HG03108 (cell line): ENCODE data around the gene MTHFD1L.
"Not testable (repeated sequence)": the region's sequence is repeated elsewhere in the genome, so short reads cannot be mapped to it uniquely, and the experiment has no call there.

Experiments used
- ATAC-seq: cut with Tn5 transposase; IDR thresholded peaks from one replicate; pipeline ENCODE4 v1.9.1; 2021; ENCODE audit warnings: moderate library complexity; ENCODE audit not compliant: unreplicated experiment

Gene MTHFD1L

DNA sequence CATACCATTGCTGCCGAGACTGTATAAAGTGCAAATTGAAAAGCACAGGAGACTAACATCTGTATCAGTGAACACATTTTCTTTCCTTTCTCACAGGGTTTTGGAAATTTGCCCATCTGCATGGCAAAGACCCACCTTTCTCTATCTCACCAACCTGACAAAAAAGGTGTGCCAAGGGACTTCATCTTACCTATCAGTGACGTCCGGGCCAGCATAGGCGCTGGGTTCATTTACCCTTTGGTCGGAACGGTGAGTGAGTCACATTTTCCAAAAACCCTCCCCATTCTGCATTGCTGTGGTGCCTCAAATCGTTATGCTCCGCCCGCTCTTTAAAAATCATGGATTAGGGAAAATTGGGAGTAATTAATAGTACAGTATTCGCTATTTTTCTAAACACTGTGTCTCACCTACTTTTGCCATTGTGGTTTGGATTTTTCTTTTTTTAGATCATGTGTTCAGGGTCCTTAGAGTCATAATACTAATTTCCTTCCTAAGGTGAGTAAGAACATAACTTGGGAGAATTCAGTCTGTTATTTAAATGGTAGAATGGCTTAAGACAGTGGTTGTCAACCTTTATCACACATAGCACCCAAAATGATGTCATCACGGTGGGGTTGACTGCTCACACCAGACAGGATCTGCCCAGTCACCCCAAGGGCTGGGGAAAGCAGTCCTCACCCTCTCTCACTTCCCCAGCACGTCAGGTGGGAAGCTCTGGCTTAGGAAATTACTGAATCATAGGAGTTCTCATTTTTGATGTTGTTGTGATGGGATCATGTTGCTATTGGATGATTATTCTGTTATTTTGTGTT lies 171.6 kb downstream of the MTHFD1L start:
- no peak for ATAC-seq

GRCh38 chr6:151038616-151039015 lies 173.1 kb downstream of the MTHFD1L start:
- ATAC-seq: no peak

- not testable (repeated sequence) for ATAC-seq
These were observed 175.5 kb downstream of the MTHFD1L start for GRCh38 chr6:151040888-151041521.

DNA sequence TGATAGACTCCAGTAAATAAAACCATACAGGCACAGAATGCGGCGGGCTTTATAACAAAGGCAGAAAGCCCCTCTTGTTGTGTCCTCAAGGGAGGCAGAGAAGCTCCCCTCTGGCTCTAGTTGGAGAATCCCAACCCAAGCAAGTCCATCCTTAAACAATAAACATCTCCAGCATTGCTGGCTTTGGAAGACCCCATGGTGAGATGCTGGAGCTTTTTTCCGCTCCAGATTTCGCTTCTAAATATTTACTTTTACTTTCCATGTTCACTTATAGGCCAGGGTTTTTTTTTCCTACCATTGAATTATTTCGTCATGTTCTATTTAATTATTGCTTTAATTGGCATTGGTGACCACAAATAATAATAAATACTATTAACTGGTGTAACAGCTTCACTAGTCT lies 176.2 kb downstream of the MTHFD1L start:
- ATAC-seq: no peak

- ATAC-seq: not testable (repeated sequence)
These were observed 177.4 kb downstream of the MTHFD1L start for GRCh38 chr6:151042911-151043330.

DNA sequence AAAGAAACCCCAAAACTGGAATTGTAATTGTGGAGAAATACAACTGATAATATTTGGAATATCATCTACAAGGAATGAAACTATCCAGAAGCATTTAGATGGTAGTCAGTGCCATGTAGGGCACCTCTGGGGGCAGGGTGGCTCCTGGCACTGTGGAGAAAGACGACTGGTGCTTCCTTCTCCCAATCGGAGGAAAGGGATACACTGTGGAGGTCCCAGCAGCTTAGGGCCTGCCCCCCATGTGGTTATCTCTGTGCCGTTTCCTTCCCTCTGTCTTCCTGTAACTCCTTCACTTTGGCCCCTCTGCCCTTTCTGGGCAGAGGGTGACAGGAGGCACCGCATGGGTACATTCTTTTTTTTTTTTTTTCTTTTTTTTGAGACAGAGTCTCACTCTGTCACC lies 178.4 kb downstream of the MTHFD1L start:
- no peak for ATAC-seq

GRCh38 chr6:151044465-151045441 lies 179.3 kb downstream of the MTHFD1L start:
- no peak for ATAC-seq

DNA sequence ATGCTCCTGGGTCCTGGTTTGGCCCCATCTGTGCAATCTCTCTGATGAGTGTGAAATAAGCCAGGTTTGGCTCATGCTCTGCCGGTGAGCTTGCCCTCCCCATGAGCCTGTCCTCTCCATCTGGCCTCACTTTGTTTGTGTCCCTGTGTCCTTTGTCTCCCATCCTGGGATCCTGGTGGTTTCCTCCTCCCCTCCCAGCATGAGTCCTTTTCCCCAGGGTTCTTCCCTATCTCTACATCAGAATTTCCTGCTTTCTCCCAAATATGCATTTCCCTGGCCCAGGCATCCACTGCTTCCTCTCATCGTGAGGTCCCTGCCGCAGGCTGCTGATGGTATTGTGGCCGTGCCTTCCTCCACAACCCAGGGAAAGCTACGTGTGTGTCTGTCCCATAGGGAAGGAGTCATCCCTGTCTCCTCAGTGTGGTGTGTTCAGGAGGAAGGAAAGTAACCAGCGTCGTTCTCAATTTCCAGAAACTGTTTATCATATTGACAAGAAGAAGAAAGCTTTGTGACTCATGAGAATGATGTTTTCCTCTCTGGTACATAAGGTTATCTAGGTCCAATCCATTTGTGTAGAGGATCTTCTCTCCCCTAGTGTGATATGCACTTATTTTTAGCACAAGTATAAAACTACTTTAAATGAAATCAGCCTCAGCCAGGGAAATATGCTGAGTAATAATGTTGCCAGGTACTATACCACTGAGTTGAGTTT lies 180.2 kb downstream of the MTHFD1L start:
- not testable (repeated sequence) for ATAC-seq

DNA sequence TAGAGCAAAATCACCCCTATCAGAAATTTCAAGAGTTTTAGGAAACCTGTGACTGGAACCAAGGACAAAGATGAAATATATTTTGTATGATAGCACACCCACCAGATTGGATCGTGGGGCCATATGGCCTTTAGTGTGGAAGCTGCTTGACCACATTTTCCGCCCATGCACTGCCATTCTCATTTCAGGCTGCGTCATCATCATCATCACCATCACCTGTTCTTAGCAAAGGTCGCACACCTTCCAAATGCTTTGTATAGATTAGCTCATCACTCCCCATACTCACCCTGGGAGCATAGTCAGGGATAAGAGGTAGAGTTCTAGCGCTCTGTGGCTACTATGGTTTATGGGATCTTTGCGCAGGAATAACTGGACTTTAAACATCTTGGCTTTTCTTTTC lies 185.7 kb downstream of the MTHFD1L start:
- no peak for ATAC-seq

DNA sequence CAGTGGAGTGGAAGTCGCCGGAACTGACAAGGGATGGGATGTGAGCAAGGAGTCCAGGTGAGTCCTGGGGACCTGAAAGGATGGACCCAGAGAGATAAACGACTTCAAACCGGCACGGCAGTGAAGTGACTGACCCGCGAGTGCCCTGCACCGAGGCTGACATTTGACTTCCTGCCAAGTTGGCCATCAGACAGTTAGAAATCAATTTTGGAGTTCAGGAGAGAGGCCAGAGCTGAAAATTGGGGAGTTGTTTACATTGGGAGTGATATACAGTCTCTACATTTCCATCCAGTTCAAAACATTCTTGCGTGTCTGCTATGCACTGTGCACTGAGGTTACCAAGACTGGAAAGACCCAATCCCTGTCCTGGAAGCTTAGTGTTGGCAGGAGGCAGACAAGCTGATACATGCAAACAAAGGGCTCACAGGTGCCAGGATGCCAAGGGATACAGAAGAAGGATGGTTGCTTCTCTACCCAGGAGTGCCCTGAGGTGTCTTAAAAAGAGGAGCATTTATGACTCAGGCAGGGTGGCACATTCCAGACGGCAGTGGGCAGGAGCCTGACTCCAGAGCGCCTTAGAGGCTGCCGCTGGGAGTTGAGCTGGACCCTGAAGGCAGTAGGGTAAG lies 186.6 kb downstream of the MTHFD1L start:
- no peak for ATAC-seq

DNA sequence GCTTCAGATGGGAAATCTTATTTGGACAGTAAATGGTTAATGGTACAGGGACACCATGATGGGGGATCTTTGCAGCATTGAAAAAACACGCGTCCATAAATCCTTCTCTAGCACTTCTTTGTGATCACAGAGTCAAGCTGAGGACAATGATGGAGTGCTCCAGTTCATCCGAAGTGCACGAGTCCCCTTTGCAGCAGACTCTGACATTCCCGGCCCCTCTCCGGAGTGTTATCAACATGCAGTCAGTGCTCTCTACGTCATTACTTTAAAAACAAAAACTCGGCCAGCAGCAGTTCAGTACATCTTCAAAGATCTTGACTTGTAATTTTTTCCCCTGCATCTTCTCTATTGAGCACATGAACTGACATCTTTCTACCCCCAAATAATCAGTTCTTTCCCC lies 188.8 kb downstream of the MTHFD1L start:
- ATAC-seq: no peak

- no peak for ATAC-seq
These were observed 190.9 kb downstream of the MTHFD1L start for GRCh38 chr6:151056230-151056907.

DNA sequence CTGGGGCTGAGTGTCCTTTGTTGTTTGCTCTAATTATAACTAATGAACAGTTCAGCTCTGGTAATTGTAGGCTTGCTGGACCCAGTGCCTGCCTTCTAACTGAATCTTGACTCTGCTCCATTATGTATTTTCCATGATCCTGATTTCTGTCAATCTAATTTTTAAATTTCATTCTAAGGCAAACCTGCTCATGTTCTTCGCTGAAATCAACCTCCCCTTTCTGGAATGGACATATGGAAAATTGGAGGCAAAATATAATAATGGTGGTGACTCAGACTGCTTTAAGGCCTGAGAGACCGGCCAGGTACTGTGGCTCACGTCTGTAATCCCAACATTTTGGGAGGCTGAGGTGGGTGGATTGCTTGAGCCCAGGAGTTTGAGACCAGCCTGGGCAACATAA lies 191.6 kb downstream of the MTHFD1L start:
- no peak for ATAC-seq

GRCh38 chr6:151058021-151058733 lies 192.7 kb downstream of the MTHFD1L start:
- ATAC-seq: no peak

DNA sequence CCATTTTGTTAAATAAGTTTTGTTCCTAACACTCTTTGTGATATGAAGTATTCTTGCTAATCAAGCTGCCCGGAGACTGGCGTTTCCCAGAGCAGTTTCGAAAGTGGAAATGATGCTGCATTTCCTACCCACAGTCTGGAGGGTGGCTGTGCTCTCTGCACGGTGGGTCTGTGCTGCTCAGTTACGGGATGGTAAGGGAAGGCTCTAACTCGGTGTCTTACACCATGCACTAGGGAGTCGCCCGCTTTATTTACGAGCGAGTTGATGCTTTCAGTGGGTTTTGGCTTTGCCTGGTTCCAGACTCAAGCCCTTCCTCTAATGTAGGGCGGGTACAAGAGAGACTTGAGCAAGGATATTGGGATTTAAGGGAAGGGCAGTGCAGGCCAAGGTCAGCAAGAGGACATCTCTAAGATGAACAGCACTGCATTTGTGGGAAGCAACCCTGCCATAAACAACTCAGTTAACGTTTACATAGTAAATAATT lies 194.2 kb downstream of the MTHFD1L start:
- no peak for ATAC-seq

DNA sequence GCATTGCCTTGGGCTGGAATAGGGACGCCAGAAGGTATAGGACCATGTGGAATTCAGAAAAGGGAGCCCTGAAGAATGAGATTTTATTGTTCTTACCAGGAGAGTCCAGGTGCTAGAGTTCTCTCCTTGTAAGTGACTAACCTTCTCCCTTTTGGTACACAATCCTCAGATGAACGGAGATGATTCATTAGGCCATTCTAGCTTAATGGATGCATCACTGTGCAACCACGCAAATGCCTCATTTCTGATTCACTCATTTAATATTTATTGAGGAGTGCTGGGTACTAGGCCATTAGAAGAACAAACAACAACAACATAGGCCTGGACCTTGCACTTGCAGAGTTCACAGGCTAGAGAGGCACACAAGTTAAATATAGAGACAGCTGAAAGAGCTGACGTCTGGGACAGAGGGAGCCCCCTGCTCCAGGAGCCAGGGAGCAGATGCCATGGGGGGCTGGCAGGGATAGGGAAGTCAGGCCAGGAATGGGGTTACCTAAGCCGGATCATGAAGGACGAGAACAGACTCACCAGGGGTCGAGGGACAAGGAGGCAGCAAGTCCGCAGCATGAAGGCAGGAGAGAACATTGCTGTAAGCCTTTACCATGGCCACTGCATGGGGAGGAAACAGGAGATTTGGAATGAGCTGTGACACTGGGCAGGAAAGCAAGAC lies 194.7 kb downstream of the MTHFD1L start:
- ATAC-seq: no peak

GRCh38 chr6:151060766-151061531 lies 195.4 kb downstream of the MTHFD1L start:
- no peak for ATAC-seq

DNA sequence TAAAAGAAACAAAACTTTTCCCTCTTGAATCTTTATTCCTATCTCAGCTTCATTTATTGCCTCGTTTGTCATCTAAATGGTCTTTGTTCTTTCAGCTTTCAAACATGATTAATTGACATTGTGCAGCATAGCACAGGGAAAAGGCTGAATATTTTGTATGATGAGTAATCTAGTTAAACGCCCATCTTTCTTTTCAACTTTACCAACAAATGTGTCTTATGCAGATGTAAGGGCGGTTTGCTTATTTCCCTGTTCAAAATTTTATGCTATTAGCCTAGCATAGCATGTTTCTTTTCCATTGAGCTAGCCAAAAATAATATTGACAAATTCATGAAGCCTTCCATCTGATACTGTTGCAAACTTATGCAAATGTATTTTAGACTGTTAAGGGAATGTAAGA lies 197.8 kb downstream of the MTHFD1L start:
- ATAC-seq: no peak
